Activated CD4-positive, alpha-beta T cell treated with anti-CD3 and anti-CD28 coated beads for 24 hours (primary cell): ENCODE data around the gene LAMTOR1.

Source experiments
- DNase-seq, 2 donors: peaks; one replicate each; pipeline ENCODE4 v3.0.0-alpha.2; 2020; ENCODE audit warnings: low read depth in 2 of 2

LAMTOR1 gene

DNA sequence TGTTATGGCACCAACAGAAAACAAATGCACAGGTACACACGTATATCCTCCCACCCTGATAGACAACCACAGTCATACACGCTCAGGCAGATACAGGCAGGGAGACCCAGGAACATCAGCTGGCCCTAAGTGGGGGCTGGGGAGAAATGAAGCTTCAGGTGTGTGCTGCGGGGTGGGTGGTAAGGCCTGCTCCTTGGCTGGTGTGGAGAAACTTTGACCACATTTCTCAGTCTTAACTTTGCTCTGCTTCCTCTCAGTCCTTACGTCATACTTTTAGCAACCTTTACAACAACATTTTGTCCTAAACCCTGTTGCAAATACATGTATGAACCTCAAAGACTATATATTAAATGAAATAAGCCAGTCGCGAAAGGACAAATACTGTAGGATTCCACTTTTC lies 16.1 kb upstream of the LAMTOR1 start:
- no peak for DNase-seq

DNA sequence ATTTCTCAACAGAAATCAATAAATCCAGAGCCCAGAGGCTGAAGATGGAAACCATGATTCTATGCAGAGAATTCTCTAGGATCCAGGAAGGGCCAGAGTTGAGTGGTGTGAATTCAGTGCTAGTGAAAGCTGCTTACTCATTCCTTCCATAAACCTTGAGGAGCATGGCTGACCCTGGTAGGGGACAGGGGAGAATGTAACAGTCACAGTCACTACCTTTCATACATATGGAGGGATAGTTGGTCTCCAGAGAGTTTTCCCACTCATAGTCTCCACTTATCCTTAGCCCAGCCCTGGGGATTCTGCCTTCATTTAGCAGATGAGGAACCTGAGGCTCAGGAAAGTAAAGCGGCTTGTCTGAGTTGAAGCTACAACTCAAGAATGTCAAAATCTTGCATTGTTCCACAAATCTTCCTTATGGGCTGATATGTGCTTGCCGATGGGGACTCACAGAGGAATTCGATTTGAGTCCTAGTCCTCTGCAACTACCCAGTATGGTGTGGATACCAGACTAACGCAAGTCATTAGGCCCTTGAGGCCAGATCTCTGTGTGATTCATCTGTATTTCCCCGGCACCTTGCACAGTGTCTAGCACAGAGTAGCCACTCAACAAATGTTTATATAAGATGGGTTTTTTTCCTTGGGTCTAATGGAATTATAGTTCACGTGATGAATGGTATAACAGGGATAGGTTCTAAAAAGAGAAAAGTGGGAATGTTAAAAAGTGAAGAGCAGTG lies 13.1 kb upstream of the LAMTOR1 start:
- DNase-seq: no peak

DNA sequence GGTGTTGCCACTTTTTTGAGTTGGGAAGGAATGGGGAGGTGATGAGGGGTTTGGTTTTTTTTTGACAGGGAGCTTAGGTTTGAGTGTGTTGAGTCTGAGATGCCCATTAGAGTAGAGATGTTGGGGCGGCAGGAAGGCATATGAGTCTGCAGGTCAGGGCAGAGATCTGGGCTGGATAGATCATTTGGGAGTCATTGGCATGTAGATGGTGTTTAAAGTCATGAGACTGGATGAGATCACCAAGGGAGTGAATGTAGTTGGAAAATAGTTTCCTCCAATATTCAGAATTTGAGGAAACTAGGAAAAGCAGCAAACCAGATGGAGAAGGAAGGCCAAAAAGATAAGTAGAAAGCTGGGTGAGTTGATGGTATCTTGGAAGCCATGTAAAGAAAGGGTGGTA lies 11.5 kb upstream of the LAMTOR1 start:
- no peak for DNase-seq

DNA sequence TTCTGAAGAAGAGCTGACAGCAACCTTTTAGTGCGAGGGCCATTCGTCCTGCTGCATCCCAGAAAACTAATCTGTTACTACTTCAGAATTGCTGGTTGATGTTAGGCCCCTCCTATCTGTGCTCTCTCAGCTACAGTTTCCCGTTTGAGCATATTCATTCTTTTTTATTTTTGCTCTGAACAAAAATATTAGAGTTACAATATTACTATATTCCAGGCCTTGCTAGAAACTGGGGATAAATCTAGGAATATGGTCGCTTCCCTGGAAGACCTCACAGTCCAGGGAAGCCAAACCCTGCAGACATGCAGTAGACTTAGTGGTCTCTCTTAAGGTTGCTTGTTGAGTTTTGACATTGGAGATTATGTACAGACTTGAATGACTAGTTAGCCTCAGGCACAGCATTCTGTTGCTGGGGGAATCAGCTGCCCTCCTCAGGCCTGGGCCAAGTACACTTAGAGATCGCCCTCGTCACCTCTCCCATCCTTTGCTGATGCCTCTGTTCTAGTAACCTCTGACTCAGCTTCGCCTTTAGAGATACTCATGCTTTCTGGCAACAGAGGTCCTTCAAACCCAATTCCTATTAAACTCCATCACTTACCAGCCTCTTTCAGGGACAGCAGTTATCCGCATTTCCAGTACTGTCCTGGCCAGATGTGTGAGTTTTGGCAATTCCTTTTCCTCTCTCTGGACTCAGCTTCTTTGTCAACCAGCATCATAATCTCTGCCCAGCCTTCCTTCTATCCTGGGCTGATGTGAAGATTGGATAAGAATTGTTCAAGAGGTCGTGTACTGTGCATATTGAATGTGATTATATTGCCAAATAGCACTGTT lies 10.1 kb upstream of the LAMTOR1 start:
- DNase-seq: no peak

DNA sequence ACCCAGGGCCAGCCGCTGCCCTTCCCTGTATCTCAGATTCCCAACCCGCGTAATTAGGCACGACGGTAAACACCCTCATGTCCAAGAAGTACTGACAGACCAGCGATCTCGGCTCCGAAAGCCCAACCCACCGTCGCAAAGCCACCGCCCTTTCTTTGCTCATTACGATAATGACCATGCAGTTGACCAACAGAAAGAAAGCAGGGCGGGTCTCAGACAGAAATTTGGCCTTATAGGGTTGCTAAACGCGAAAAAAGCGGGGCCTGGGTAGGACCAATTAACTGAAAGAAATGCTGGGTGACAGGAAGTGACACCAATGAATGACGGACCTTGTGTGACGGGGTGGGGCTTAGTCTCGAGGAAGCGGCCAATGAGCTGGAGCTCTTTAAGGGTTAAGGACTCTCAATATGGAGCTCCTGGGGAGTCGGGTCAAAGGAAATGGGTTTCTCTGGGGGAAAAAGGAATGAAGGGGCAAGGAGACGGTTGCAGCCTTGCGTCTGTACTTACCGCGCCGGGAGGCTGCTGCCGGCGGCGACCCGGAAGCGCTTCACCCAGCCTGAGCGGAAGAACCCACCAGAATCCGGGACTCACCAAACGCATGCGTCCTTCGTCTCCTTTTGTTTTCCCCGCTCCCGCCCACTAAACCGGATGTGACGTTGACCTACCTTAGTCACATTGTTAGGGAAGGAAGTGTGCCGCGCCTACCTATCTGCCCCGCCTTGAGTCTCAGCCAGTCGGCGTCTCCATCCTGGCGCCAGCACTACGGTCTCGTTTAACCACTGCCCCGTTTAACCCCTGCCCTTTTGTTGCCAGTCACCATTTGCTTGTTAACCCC lies 9.3 kb upstream of the LAMTOR1 start, which contains the start of gene ANAPC15:
Gene ANAPC15, minus strand, starts transcription at position 553 of the 835 bp plus-strand sequence. CDS start 1,419 bp downstream, outside the sequence.
- DNase-seq: peak; percentile 96 to 99

DNA sequence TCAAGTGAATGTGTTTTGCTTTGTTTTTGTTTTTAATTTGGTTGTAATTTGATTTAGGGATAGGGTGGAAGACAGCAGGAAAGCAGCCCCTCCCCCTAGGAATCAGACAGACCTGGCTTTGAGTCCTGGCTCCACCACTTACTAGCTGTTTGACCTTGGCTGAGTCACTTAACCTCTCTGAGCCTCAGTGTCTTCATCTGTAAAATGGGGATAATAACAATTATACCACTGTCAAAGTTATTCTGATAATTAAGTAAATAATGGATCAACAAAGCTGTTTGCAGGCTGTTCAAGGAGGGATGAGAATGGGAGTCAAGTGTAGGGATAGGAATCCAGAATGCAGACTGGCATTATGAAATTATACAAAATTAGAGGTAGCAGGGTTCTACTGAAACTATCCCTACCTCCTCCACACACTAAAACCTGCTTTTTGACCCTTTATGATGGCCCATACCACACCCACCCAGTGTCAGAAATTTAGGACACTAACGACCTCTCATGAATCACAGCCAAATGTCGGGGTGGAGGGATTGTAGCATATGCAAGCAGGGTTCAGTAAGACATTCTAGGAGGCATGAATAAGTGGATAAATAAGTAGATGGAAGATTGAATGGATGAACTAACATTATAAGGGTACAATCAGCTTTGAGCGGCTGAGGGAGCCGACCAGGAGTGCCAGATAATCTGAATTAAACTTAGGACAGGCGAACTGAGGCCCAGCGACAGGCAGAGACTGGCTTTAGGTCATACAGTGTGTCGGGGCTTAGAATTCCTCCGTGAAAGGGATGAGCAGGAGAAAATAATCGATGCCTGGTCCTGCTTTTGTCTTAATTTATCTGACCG lies 8.4 kb upstream of the LAMTOR1 start:
- no peak for DNase-seq

DNA sequence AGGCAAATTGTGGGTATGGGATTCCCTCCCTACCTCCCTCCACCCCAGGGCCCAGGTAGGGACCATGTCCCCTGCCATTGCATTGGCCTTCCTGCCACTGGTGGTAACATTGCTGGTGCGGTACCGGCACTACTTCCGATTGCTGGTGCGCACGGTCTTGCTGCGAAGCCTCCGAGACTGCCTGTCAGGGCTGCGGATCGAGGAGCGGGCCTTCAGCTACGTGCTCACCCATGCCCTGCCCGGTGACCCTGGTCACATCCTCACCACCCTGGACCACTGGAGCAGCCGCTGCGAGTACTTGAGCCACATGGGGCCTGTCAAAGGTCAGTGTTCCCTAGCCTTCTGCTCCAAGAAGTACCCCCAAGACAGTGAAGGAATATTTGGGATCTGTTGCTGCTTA lies 2.8 kb upstream of the LAMTOR1 start, which contains the start of gene TOMT:
Gene TOMT, plus strand, starts transcription at position 37 of the 400 bp plus-strand sequence. Its CDS starts 28 bp downstream, at position 65.
- DNase-seq: no peak

DNA sequence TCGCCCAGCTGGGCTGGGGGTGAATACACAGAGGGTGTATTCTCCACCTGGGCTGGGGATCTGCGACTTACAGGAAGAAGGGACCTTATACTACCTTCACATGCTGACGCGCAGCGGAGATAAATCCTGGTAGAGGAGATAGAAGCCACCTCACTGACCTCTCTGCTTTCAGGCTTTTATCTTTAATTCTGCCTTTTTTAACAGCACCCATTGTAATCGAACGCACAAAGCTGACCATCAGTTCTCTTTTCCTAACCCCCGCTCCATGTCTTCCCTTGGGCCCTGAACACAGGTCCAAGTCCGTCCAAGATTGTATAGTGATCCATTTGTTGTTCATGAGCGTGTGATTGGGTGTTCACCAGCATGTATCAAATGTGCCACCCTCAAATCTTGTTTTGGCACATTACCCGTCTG lies 664 bp upstream of the LAMTOR1 start:
- DNase-seq: no peak

DNA sequence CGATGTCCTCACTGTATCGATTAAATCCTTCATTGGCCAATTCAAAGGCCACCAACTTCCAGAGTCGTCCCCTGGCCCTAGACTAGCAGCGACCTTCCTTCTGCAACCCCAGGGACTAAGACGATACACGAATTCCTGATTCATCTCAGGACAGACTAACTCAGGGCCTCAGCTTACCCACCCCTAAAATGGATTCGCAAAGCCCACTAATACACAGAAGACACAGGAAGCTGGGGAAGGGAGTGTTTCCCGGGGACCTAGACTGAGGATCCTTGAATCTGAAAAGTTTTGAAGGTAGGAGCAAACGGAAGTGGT lies 509 bp downstream of the LAMTOR1 start:
- no peak for DNase-seq

DNA sequence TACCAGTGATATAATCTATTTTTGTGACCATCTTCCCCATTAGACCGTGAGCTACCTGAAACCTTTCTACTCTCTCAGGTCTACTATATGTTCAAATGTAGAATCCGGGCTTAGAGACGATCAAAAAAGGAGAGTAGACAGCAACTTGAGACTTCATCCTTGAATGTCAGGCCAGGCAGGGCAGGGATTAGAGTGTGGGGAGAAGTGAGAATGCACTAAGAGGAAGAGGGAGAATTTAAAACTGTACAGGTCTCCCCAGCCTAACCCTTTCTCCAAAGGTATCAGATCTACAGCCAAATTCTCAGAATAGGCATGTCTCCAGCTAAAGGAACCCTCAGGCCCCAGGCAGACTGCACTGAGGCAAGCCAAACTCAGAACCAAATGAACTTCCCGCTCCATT lies 935 bp downstream of the LAMTOR1 start:
- DNase-seq: no peak

DNA sequence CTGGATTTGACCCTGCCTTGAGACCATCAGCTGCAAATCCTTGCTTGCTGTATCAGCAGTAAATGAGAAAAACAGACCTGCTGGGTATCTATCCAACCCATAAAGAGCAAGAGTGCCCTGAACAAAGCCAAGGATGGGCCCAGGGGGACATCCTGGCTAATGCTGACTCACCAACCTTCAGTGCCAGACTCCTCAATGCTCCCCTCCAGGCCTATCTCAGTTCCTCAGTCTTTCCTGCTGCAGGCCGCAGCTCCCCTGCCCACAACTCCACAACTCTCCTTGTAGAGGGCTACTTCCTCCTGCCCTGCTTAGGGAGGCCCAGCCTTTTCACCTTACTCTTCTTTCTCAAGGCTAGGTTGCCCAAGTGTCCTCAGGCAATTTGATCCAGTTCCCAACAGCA lies 2.6 kb downstream of the LAMTOR1 start:
- no peak for DNase-seq

DNA sequence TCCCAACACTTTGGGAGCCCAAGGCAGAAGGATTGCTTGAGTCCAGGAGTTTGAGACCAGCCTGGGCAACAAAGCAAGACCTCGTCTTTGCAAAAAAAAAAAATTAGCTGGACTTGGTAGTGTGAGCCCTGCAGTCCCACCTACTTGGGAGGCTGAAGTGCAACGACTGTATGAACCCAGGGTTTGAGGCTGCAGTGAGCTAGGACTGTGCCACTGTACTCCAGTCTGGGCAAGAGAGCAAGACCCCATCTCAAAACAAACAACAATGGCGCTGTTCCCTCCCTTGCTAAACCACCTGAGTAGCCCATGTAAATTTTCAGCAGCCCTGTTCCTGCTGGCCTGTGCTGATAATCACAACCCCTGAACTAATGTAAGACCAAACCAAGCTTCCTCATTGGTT lies 3.1 kb downstream of the LAMTOR1 start:
- DNase-seq: no peak

DNA sequence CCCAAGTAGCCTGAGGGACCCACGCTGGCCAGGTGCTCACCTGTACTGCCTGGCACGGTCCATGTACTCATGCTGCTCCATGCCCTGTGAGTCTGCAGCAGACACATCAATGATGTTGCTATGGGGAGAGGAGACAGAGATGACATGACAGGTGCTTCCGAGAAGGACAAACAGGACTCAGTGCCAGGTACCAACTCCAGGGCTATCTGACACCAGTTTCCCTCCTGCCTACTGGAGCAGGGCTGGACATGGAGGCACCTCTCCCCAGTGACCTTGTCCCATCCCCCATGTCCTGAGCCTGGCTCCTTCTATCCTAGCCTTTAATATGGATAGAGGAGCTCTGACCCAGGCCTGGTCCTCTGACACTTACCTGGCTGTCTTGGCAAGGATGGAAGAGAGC lies 4.4 kb downstream of the LAMTOR1 start:
- DNase-seq: no peak

DNA sequence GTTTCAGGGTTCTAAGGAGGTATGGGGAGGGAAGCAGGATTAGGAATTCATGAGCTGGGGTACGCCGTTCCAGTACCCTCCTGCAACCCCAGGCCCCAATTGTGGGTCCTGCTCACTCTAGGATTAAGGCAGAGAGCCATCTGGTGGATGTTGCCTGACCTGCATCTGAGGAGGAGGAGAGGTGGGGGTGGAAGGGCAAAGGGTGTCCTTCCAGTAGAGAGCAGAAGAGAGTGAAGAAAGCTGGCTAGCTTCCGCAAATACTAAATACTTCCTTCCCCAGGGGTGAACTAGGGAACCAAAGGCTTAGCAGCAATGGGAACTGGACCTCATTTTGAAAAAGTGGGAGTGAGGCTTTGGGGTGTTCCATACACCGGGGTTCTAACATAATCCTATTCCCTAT lies 11.8 kb downstream of the LAMTOR1 start:
- peak; percentile 43 to 55 for DNase-seq

DNA sequence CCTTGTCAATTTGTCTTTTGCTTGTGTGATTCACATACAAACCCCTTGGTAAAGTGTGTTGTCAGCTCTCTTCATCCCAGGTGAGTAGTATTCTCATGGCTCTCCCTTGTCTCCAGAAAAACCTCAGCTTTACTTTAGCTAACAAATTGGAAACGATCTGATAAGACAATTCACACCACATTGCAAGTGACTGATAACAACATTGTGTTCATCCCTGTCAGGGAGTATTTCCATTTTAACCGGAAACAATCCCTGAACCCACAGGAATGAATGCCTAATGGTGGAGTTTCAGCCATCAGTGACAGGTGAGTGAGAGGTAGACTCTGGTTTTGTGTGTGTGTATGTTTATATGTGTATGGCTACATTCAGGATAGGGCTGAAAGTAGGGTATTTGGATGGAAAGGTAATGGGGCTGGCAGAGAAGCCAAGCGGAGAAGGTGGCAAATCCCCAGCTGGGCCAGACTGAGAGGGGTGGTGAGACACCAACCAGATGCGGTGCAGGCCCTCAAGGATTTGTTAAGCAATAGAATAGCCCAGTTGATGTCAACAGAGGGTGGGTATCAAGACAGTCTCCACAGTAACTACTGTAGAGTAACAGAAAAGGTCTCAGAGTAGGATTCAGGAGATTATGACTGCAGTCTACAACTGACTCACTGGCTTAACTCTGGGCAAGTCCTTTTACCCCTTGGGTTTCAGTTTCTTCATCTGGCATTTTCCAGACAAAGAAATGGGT lies 14.9 kb downstream of the LAMTOR1 start:
- DNase-seq: no peak

DNA sequence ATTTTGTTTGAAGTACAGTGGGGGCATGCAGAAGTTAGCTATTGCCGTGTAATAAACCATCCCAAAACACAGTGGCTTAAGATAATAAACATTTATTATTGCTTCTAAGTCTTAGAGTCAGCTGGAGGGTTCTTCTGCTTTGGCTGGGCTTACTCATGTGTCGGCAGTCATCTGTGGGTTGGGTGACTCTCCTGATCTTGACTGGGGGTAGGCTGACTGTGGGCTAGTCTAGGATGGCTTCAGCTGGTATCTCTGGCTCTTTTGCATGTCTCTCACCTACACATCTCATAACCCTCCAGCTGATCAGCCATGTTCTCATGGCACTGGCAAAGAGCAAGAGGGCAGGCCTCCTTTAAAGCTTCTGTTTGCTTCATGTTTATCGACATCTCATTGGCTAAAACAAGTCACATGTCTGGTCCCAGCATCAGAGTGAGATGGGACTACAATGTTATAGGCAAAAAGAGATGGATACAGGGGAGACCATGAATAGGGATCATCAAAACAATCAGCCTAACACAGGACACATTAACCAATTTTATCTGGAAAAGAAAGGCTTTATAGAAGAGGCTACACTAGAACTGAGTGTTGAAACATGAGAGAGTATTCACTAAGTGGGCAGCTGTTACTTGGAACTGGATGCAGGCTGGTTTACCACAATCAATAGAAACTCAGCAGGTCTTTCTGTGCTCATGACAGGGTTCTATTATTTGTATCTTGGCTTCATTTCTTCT lies 17.3 kb downstream of the LAMTOR1 start:
- DNase-seq: no peak

DNA sequence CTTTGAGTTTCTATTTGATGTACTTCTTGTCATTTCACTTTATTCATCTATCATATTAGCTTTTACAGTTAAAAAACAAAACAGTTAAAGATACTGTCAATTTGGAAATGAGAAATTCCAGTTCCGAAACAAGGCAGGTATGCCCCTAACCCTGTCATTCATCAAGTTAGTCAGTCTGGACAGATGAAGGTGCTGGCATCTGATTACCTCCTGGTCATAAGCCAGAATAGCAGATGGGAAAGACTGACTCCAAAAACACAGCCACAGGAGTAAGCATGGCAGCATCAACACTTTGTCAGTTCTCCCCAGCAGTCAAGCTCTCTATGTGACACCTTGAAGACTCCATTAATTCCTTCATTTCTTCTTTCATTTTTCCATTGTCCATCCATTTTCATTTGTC lies 18.1 kb downstream of the LAMTOR1 start:
- no peak for DNase-seq

DNA sequence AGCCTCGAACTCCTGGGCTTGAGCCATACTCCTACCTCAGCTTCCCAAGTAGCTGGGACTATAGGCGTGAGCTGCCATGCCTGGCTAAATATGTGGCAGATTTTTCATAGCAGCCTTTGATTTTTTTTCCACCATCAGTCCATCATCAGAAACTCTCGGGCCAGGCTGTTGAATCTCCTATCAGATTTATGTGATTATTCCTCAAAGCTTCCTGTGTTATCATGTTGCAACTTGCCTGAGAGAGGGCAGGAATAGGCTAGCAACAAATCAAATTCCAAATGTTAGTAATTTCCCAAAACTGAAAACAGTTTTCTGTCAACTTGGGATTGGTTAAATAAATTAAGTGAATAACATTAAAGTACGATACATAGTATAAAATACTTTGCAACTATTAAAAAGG lies 19.0 kb downstream of the LAMTOR1 start:
- DNase-seq: no peak

DNA sequence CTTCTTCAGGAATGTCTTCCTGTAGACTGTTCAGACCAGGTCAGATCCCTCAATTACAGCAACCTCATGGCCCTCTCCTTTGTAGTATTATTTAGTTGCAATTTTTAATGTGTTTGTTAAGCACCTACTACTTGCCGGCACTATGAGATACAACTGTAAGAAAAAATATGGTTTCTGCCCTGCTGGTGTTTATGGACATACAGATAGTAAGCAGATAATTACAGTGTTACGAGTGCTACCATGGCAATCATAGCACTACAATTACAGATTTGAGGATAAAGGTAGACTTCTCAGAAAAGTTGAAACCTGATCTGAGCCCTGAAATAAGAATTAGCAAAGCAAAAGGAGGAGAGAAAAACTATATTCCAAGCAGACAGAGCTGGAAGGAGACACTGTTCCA lies 19.7 kb downstream of the LAMTOR1 start:
- no peak for DNase-seq
